DMS 273 treated with DMSO at 0.1 percent for 48 hours (cell line): ENCODE results near the gene ZC3H4.

Experiments used
- DNase-seq: peaks from one replicate; lab custom pipeline; 2025; lab: John Stamatoyannopoulos, UW

Gene ZC3H4

DNA sequence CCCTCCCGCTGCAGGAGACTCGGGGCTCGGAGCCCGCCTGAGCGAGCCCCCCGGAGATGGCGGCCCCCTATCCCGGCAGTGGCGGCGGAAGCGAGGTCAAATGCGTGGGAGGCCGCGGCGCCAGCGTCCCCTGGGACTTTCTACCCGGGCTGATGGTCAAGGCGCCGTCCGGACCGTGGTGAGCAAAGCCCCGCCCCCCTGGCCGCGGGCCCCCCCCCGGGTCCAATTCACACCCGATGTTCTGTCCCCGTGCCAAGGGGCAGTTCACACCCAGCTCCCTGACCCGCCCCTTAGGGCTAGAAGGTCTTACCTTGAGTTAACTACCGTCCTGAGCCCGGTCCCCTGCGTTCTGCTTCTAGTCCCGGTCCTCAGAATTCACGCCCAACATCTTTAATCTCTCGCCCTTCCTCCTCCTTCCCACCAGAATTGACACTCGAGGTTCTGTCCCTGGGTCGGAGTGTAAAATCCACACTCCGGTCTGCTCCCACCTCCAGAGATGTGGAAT lies 92.5 kb downstream of the ZC3H4 start:
- no peak for DNase-seq

- no peak for DNase-seq
Observed at GRCh38 chr19:47020132-47020805, 93.3 kb downstream of the ZC3H4 start.

- no peak for DNase-seq
Observed at GRCh38 chr19:47019431-47020041, 94.0 kb downstream of the ZC3H4 start, which contains the start of gene NPAS1. Gene NPAS1 (plus strand): TSS chr19:47019837. CDS start chr19:47021048, 1,211 bp downstream.

- DNase-seq = no peak
Observed at GRCh38 chr19:47018923-47019322, 94.7 kb downstream of the ZC3H4 start.
